GM20431 (cell line): ENCODE results near the gene HS3ST5.
"Not testable (repeated sequence)": the region's sequence is repeated elsewhere in the genome, so short reads cannot be mapped to it uniquely, and the experiment has no call there.

ENCODE experiments used
- in situ Hi-C: fragments of 300-500 bp; cut with MseI, MboI; formaldehyde crosslinking; loops from one replicate; pipeline ENCODE4 v1.15.0; 2020; ENCODE audit warnings: low sequenced_read_pairs; ENCODE audit not compliant: unreplicated experiment

The HS3ST5 gene

GRCh38 chr6:114014106-114014505, 328.7 kb downstream of the HS3ST5 start:
- in situ Hi-C loops, result not testable (repeated sequence)

- in situ Hi-C loops, result not testable (repeated sequence)
Measured at GRCh38 chr6:114011486-114011885, 331.3 kb downstream of the HS3ST5 start.

GRCh38 chr6:114010540-114010939, 332.3 kb downstream of the HS3ST5 start:
- in situ Hi-C loops, result no loop called here

GRCh38 chr6:114009192-114009591, 333.6 kb downstream of the HS3ST5 start:
- in situ Hi-C loops, result no loop called here

GRCh38 chr6:114008331-114008730, 334.5 kb downstream of the HS3ST5 start:
- in situ Hi-C loops, result no loop called here

- in situ Hi-C loops, result no loop called here
Measured at GRCh38 chr6:114007516-114007915, 335.3 kb downstream of the HS3ST5 start.
